ENCODE measurements around the gene SMIM24. TPM values are rescaled to one million over a fixed set of nuclear protein-coding genes. Genes with fewer than 3 reads are reported as not detected.

Gene SMIM24
- total and polyA plus RNA-seq, 9 of the 15 experiments (the other 6 are each of a cell fraction or from before 2014, with no cell fraction given) = 0.45 to 12.3 (median 1.4) TPM; not detected in 1

DNA sequence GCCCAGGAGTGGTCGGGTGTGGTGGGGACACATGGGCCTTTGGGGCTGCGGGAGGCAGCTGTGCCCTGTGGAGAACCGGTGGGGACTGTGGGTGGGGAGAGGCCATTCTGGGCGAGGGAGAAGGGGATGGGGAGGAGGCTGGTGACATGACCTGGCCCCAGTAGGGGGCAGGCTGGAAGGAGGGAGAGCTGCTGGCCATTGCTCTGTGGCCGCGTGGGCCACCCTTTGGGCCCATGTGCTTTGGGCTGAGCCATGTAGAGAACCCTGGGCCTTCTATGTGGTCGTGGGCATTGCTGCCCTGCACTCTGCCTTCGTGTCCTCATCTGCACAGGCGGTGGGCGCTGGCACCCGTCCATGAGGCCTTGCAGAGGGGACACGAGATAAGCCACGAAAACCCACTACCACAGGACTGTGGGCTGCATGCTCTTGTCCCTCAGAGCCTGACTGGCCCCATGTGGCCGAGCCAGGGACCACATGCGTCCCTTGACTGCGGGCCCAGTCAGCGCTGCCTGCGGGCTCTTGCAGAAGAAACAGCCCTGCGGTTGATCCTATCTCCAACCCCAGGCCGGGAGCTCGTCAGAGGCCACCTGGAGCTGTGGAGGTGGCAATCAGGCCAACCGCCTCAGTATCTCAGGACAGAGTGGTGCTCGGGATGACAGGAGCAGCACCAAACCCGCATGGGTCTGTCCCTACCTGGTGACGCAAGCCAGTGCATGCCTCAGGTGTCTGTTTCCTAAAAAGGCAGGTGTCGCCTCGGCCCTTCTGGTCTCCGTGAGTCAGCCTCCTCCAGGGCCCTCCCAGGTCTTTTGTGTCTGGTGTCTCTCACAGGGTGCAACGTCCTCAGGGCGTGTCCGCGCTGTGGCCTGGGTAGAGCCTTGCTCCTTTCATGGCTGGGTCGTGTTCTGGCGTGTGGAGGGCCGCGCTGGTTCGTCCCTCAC, 40.1 kb upstream of the SMIM24 start (continued):
- TF ChIP-seq, protein P1, sequence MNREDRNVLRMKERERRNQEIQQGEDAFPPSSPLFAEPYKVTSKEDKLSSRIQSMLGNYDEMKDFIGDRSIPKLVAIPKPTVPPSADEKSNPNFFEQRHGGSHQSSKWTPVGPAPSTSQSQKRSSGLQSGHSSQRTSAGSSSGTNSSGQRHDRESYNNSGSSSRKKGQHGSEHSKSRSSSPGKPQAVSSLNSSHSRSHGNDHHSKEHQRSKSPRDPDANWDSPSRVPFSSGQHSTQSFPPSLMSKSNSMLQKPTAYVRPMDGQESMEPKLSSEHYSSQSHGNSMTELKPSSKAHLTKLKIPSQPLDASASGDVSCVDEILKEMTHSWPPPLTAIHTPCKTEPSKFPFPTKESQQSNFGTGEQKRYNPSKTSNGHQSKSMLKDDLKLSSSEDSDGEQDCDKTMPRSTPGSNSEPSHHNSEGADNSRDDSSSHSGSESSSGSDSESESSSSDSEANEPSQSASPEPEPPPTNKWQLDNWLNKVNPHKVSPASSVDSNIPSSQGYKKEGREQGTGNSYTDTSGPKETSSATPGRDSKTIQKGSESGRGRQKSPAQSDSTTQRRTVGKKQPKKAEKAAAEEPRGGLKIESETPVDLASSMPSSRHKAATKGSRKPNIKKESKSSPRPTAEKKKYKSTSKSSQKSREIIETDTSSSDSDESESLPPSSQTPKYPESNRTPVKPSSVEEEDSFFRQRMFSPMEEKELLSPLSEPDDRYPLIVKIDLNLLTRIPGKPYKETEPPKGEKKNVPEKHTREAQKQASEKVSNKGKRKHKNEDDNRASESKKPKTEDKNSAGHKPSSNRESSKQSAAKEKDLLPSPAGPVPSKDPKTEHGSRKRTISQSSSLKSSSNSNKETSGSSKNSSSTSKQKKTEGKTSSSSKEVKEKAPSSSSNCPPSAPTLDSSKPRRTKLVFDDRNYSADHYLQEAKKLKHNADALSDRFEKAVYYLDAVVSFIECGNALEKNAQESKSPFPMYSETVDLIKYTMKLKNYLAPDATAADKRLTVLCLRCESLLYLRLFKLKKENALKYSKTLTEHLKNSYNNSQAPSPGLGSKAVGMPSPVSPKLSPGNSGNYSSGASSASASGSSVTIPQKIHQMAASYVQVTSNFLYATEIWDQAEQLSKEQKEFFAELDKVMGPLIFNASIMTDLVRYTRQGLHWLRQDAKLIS (CRISPR knock-in tag; IDR thresholded peaks at IDR 0.05) = peak; percentile 94
- peak in 1 of 2 experiments; percentile 95; a peak in 2 of 4 replicates for TF ChIP-seq FOXA3 (CRISPR knock-in tag; conservative IDR thresholded peaks at IDR 0.05 in 1 of 2, IDR thresholded peaks at IDR 0.05 in 1 of 2)
- no peak for TF ChIP-seq JUNB (CRISPR knock-in tag; conservative IDR thresholded peaks at IDR 0.05)
- peak; percentile 84; the same call in 1 of the 2 replicates for TF ChIP-seq HDAC8 (tag; IDR thresholded peaks at IDR 0.05)
- 0 out of 2 replicates have a peak, but pooled peaks have one; percentile 58 for TF ChIP-seq HDAC2 (IDR thresholded peaks at IDR 0.05)
- TF ChIP-seq, protein P2, sequence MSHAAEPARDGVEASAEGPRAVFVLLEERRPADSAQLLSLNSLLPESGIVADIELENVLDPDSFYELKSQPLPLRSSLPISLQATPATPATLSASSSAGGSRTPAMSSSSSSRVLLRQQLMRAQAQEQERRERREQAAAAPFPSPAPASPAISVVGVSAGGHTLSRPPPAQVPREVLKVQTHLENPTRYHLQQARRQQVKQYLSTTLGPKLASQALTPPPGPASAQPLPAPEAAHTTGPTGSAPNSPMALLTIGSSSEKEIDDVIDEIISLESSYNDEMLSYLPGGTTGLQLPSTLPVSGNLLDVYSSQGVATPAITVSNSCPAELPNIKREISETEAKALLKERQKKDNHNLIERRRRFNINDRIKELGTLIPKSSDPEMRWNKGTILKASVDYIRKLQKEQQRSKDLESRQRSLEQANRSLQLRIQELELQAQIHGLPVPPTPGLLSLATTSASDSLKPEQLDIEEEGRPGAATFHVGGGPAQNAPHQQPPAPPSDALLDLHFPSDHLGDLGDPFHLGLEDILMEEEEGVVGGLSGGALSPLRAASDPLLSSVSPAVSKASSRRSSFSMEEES (CRISPR knock-in tag; IDR thresholded peaks at IDR 0.05) = no peak
- TF ChIP-seq PHB (CRISPR knock-in tag; IDR thresholded peaks at IDR 0.05) = no peak
- TF ChIP-seq, protein P3, sequence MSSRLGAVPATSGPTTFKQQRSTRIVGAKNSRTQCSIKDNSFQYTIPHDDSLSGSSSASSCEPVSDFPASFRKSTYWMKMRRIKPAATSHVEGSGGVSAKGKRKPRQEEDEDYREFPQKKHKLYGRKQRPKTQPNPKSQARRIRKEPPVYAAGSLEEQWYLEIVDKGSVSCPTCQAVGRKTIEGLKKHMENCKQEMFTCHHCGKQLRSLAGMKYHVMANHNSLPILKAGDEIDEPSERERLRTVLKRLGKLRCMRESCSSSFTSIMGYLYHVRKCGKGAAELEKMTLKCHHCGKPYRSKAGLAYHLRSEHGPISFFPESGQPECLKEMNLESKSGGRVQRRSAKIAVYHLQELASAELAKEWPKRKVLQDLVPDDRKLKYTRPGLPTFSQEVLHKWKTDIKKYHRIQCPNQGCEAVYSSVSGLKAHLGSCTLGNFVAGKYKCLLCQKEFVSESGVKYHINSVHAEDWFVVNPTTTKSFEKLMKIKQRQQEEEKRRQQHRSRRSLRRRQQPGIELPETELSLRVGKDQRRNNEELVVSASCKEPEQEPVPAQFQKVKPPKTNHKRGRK (tag; IDR thresholded peaks at IDR 0.05) = no peak
- TF ChIP-seq ZC3H4 (CRISPR knock-in tag; IDR thresholded peaks at IDR 0.05; ENCODE audit: borderline replicate concordance) = 0 out of 2 replicates have a peak, but pooled peaks have one; percentile 70
- peak; percentile 60; the same call in 1 of the 2 replicates for TF ChIP-seq NFXL1 (CRISPR knock-in tag; IDR thresholded peaks at IDR 0.05)
- no peak for TF ChIP-seq CBX8 (IDR thresholded peaks at IDR 0.05; ENCODE audit: borderline replicate concordance, extremely low read depth, low read depth, low read length, poor library complexity, severe bottlenecking)
- TF ChIP-seq, protein P4, sequence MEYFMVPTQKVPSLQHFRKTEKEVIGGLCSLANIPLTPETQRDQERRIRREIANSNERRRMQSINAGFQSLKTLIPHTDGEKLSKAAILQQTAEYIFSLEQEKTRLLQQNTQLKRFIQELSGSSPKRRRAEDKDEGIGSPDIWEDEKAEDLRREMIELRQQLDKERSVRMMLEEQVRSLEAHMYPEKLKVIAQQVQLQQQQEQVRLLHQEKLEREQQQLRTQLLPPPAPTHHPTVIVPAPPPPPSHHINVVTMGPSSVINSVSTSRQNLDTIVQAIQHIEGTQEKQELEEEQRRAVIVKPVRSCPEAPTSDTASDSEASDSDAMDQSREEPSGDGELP (CRISPR knock-in tag; IDR thresholded peaks at IDR 0.05; ENCODE audit: borderline replicate concordance) = peak; percentile 97
- no peak for TF ChIP-seq ZNF586 (CRISPR knock-in tag; conservative IDR thresholded peaks at IDR 0.05)
- TF ChIP-seq, protein P5, sequence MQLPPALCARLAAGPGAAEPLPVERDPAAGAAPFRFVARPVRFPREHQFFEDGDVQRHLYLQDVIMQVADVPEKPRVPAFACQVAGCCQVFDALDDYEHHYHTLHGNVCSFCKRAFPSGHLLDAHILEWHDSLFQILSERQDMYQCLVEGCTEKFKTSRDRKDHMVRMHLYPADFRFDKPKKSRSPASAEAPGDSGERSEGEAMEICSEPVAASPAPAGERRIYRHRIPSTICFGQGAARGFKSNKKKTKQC (CRISPR knock-in tag; IDR thresholded peaks at IDR 0.05) = peak; percentile 97
- TF ChIP-seq ZNF23 (CRISPR knock-in tag; IDR thresholded peaks at IDR 0.05) = no peak
- TF ChIP-seq STAG1 (CRISPR knock-in tag; IDR thresholded peaks at IDR 0.05; ENCODE audit: borderline replicate concordance) = peak; percentile 50; the same call in 1 of the 2 replicates
- TF ChIP-seq BACH1 (tag; IDR thresholded peaks at IDR 0.05) = no peak
